GM12878 (cell line): ENCODE results near the gene WDR59. TPM values are rescaled to one million over a fixed set of nuclear protein-coding genes. Genes with fewer than 3 reads are reported as not detected.

Source experiments
- ATAC-seq: fragments of 200-7000 bp; cut with Tn5 transposase; 3 replicates; pipeline ENCODE4 v1.9.1; 2020; ENCODE audit warnings: mild to moderate bottlenecking, moderate library complexity
- BruUV-seq: library from RNA; stranded (reverse); fragments of 400-500 nt; replicated peaks from 2 replicates; lab custom pipeline; 2021; lab: Mats Ljungman, UMichigan
- CTCF ChIA-PET: fragments of 300-600 bp; sonication (Branson Sonifier 250); formaldehyde crosslinking; extraction: SDS; loops from one replicate; lab custom pipeline; 2021; ENCODE audit warnings: inconsistent platforms; lab: Yijun Ruan, JAX
- POLR2A ChIA-PET: fragments of 350-600 bp; formaldehyde crosslinking; extraction: SDS; loops from one replicate; lab custom pipeline; 2021; ENCODE audit warnings: inconsistent platforms; lab: Charles Lee
- RAD21 ChIA-PET: fragments of 300-600 bp; sonication (Branson Sonifier 250); formaldehyde crosslinking; loops from one replicate; lab custom pipeline; 2023; ENCODE audit warnings: antibody characterized with exemption; ENCODE audit not compliant: unreplicated experiment; lab: Charles Lee
- SMC1A ChIA-PET: fragments of 300-600 bp; sonication (Branson Sonifier 250); formaldehyde crosslinking; loops from one replicate; lab custom pipeline; 2023; ENCODE audit not compliant: unreplicated experiment, uncharacterized antibody; lab: Charles Lee
- DNase-seq: peaks from one replicate; pipeline ENCODE4 v3.0.0-alpha.2; 2011; ENCODE audit warnings: low read depth, low spot score
- FAIRE-seq: peaks from 3 replicates; lab custom pipeline; 2011; peaks lifted over from hg19 to GRCh38; lab: Jason Lieb, UNC
- H2AFZ ChIP-seq: 2 replicates; pipeline ENCODE4 v1.6.0; 2011; ENCODE audit warnings: low read depth, low read length, control low read depth; ENCODE audit not compliant: control insufficient read depth
- H3K27ac ChIP-seq: 2 replicates; pipeline ENCODE4 v1.5.1; 2011; ENCODE audit warnings: control low read depth; ENCODE audit not compliant: control insufficient read depth, insufficient read depth
- H3K27me3 ChIP-seq, 2 experiments: replicated peaks in 1 of 2; 2 replicates each; pipeline versions ENCODE4 v1.6.0 to v1.6.1; 2011; ENCODE audit warnings: low read length in 1 of 2; ENCODE audit not compliant: control insufficient read depth in 2 of 2, insufficient read depth in 2 of 2
- H3K36me3 ChIP-seq, 2 experiments: 2 replicates each; pipeline ENCODE4 v1.5.1; 2011; ENCODE audit warnings: low read length in 1 of 2; ENCODE audit not compliant: control insufficient read depth in 2 of 2, insufficient read depth in 2 of 2
- H3K4me1 ChIP-seq: 2 replicates; pipeline ENCODE4 v1.6.1; 2011; ENCODE audit warnings: mild to moderate bottlenecking, low read length, moderate library complexity, mixed read lengths; ENCODE audit not compliant: control insufficient read depth, insufficient read depth
- H3K4me2 ChIP-seq: 2 replicates; pipeline ENCODE4 v1.6.0; 2011; ENCODE audit warnings: control low read depth; ENCODE audit not compliant: control insufficient read depth, insufficient read depth
- H3K4me3 ChIP-seq: fragments of 200-600 bp; sonication (generic); 2 replicates; pipeline ENCODE4 v1.5.1; 2016
- H3K79me2 ChIP-seq: 2 replicates; pipeline ENCODE4 v1.6.0; 2011; ENCODE audit warnings: low read length; ENCODE audit not compliant: control insufficient read depth, insufficient read depth
- H3K9ac ChIP-seq: 2 replicates; pipeline ENCODE4 v1.8.0; 2011; ENCODE audit warnings: low read length, control low read depth, mixed read lengths; ENCODE audit not compliant: control insufficient read depth, insufficient read depth
- H3K9me3 ChIP-seq: replicated peaks from 3 replicates; pipeline ENCODE4 v1.5.1; 2011; ENCODE audit warnings: mild to moderate bottlenecking, low read length; ENCODE audit not compliant: control insufficient read depth, insufficient read depth
- H4K20me1 ChIP-seq: 2 replicates; pipeline ENCODE4 v1.6.0; 2011; ENCODE audit not compliant: control insufficient read depth, insufficient read depth
- CBX5 ChIP-seq: sonication (generic); IDR thresholded peaks from 2 replicates; pipeline ENCODE4 v1.6.1; 2016; ENCODE audit warnings: low read depth, moderate library complexity, mild to moderate bottlenecking, inconsistent platforms
- CHD4 ChIP-seq: fragments of 200-600 bp; sonication (generic); IDR thresholded peaks from 2 replicates; pipeline ENCODE4 v1.6.1; 2016; ENCODE audit warnings: mild to moderate bottlenecking
- CREB1 ChIP-seq: IDR thresholded peaks from 2 replicates; pipeline ENCODE4 v1.6.1; 2012; ENCODE audit warnings: low read depth, mild to moderate bottlenecking, inconsistent platforms
- ESRRA ChIP-seq: IDR thresholded peaks from 2 replicates; pipeline ENCODE4 v1.6.1; 2012; ENCODE audit warnings: mild to moderate bottlenecking, low read length, improper control_type of control experiment
- IKZF1 ChIP-seq: fragments of 450-650 bp; conservative IDR thresholded peaks from 2 replicates; pipeline ENCODE4 v1.6.1; 2017; ENCODE audit warnings: antibody characterized with exemption, mild to moderate bottlenecking
- KLF5 ChIP-seq: fragments of 450-650 bp; IDR thresholded peaks from 2 replicates; pipeline ENCODE4 v1.6.1; 2014; ENCODE audit warnings: mild to moderate bottlenecking; ENCODE audit not compliant: partially characterized antibody
- MTA2 ChIP-seq: fragments of 450-650 bp; IDR thresholded peaks from 2 replicates; pipeline ENCODE4 v1.6.1; 2016; ENCODE audit warnings: low read depth, mild to moderate bottlenecking, moderate library complexity
- MXI1 ChIP-seq: fragments of 150-350 bp; IDR thresholded peaks from 2 replicates; pipeline ENCODE4 v1.6.1; 2011; ENCODE audit warnings: low read depth, mild to moderate bottlenecking, inconsistent platforms, low read length, improper control_type of control experiment
- NFXL1 ChIP-seq: fragments of 450-650 bp; IDR thresholded peaks from 2 replicates; pipeline ENCODE4 v1.6.1; 2017; ENCODE audit warnings: antibody characterized with exemption, mild to moderate bottlenecking, borderline replicate concordance
- NR2C1 ChIP-seq: fragments of 450-650 bp; IDR thresholded peaks from 2 replicates; pipeline ENCODE4 v1.6.1; 2017; ENCODE audit warnings: antibody characterized with exemption, mild to moderate bottlenecking, moderate library complexity
- NRF1 ChIP-seq: conservative IDR thresholded peaks from 2 replicates; pipeline ENCODE4 v1.6.1; 2011; ENCODE audit warnings: mild to moderate bottlenecking, low read depth, low read length, improper control_type of control experiment
- PAX8 ChIP-seq: fragments of 450-650 bp; IDR thresholded peaks from 2 replicates; pipeline ENCODE4 v1.6.1; 2017; ENCODE audit warnings: mild to moderate bottlenecking, moderate library complexity
- POU2F2 ChIP-seq: IDR thresholded peaks from 3 replicates; pipeline ENCODE4 v1.6.1; 2011; ENCODE audit warnings: low read depth, mild to moderate bottlenecking, low read length, borderline replicate concordance
- SIN3A ChIP-seq: IDR thresholded peaks from 2 replicates; pipeline ENCODE4 v1.6.1; 2012; ENCODE audit warnings: low read depth, low read length, improper control_type of control experiment
- SIX5 ChIP-seq: IDR thresholded peaks from 2 replicates; pipeline ENCODE4 v1.6.1; 2011; ENCODE audit warnings: mild to moderate bottlenecking, low read depth, low read length, moderate library complexity; ENCODE audit not compliant: severe bottlenecking
- SREBF1 ChIP-seq: IDR thresholded peaks from 2 replicates; pipeline ENCODE4 v1.6.1; 2012; ENCODE audit warnings: mild to moderate bottlenecking, low read length
- STAT3 ChIP-seq: IDR thresholded peaks from 2 replicates; pipeline ENCODE4 v1.6.1; 2011; ENCODE audit warnings: low read depth, low read length, improper control_type of control experiment
- TBL1XR1 ChIP-seq: IDR thresholded peaks from 2 replicates; pipeline ENCODE4 v1.6.1; 2012; ENCODE audit warnings: low read depth, low read length, improper control_type of control experiment
- USF2 ChIP-seq: IDR thresholded peaks from 2 replicates; pipeline ENCODE4 v1.6.1; 2011; ENCODE audit warnings: low read depth, low read length, improper control_type of control experiment, borderline replicate concordance
- WRNIP1 ChIP-seq: IDR thresholded peaks from 2 replicates; pipeline ENCODE4 v1.6.1; 2011; ENCODE audit warnings: low read depth, low read length, improper control_type of control experiment, borderline replicate concordance
- YBX1 ChIP-seq: fragments of 450-650 bp; IDR thresholded peaks from 2 replicates; pipeline ENCODE4 v1.6.1; 2016; ENCODE audit warnings: antibody characterized with exemption
- WGBS: methylation state at CpG from one replicate; pipeline ENCODE4 v1.1.6; 2016; ENCODE audit warnings: low lambda C conversion rate; ENCODE audit not compliant: insufficient replicate concordance, insufficient coverage; ENCODE audit errors: missing lambda C conversion rate; 5-methylcytosine and 5-hydroxymethylcytosine counted together
- in situ Hi-C: fragments of 300-500 bp; cut with MboI; formaldehyde crosslinking; loops from 9 replicates; pipeline ENCODE4 v1.14.3; 2018; ENCODE audit warnings: mixed read lengths
- intact Hi-C: fragments of 100-400 bp; cut with micrococcal nuclease; formaldehyde crosslinking; loops from one replicate; pipeline ENCODE4 v1.14.2; 2022; ENCODE audit not compliant: unreplicated experiment
- polyA plus RNA-seq, 11 experiments: library from polyadenylated mRNA; depleted of rRNA in 4 of 11; unstranded in 6 of 11; stranded (reverse) in 5 of 11; fragments of >200 nt; fragmentation: Nextera tagmentation in 4 of 11; fragmentation: Illumina TruSeq in 1 of 11; extraction: Ambion mirVana in 4 of 11; extraction: Trizol in 1 of 11; gene quantifications; 1 replicate in 1 of 11; 2 replicates in 10 of 11; pipeline versions ENCODE4 v1.2.1 to v1.2.3, GENCODE V29; 2011 to 2016; ENCODE audit warnings: inconsistent platforms in 2 of 11, missing spikeins in 2 of 11, low read depth in 1 of 11
- total RNA-seq, 4 experiments: library from RNA; depleted of rRNA in 3 of 4; stranded (reverse); fragments of >200 nt in 3 of 4; fragmentation: Illumina TruSeq in 1 of 4; extraction: Trizol in 1 of 4; gene quantifications; 2 replicates each; pipeline versions ENCODE4 v1.2.1 to v1.2.3, GENCODE V29; 2013 to 2021
- TF ChIP-seq, protein P1 (sequence below): fragments of 450-650 bp; IDR thresholded peaks from 2 replicates; pipeline ENCODE4 v1.6.1; 2017; ENCODE audit warnings: borderline replicate concordance

Gene WDR59
- total and polyA plus RNA-seq, 10 of the 15 experiments (the other 5 are each of a cell fraction or from before 2014, with no cell fraction given): 9.7 to 78.4 (median 24.5) TPM

GRCh38 chr16:74950511-74950910 is 34.4 kb downstream of the WDR59 start (continued):
- TF ChIP-seq, protein P1, sequence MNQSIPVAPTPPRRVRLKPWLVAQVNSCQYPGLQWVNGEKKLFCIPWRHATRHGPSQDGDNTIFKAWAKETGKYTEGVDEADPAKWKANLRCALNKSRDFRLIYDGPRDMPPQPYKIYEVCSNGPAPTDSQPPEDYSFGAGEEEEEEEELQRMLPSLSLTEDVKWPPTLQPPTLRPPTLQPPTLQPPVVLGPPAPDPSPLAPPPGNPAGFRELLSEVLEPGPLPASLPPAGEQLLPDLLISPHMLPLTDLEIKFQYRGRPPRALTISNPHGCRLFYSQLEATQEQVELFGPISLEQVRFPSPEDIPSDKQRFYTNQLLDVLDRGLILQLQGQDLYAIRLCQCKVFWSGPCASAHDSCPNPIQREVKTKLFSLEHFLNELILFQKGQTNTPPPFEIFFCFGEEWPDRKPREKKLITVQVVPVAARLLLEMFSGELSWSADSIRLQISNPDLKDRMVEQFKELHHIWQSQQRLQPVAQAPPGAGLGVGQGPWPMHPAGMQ: no peak
- TF ChIP-seq PAX8: no peak

DNA sequence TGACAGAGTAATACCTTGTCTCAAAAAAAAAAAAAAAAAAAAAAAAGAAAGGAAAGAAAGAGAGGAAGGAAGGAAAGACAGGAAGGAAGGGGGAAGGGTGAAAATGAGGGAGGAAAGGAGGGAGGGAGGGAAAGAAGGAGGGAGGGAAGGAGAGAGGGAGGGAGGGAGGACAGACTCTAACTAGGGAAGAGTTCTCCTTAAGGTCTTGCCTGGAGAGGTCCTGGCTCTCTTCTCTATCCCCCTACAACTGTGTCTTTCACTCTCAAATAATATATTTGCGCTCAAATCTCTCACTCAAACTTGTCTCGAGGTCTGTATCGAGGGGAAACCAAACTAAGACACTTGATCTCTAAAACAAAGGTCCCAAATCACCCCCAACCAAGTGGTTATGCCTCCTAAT is 35.6 kb downstream of the WDR59 start:
- Histone ChIP-seq H4K20me1 (no peaks in the 10 kb centered on the region), H3K4me3 (no peak overlapping the region), H3K4me2 (no peak overlapping the region), H3K79me2 (no peaks in the 10 kb centered on the region), H3K27ac (no peak overlapping the region), H3K9me3 (no peaks in the 10 kb centered on the region), H3K9ac (no peak overlapping the region), H3K4me1 (no peaks in the 10 kb centered on the region), H3K27me3 (no peaks in the 10 kb centered on the region), H3K36me3 (peaks cover 0 to 16% of the 10 kb centered on the region in 2 experiments; a peak in 3 of 4 replicates), H2AFZ (no peak overlapping the region)
- no peak for FAIRE-seq
- no TSS peak for BruUV-seq
- in situ Hi-C loops: no loop called here
- DNase-seq: no peak
- CTCF ChIA-PET: no interaction called here
- TF ChIP-seq STAT3 (no peak), TBL1XR1 (no peak), NR2C1 (no peak), SREBF1 (no peak), POU2F2 (no peak), ESRRA (no peak), CREB1 (no peak), MXI1 (no peak), KLF5 (no peak), CBX5 (no peak), IKZF1 (no peak), USF2 (no peak), SIN3A (no peak), WRNIP1 (no peak), NFXL1 (no peak), CHD4 (no peak), NRF1 (no peak), YBX1 (no peak), MTA2 (no peak), SIX5 (no peak)
- SMC1A ChIA-PET: no interaction called here
- 88% methylated on average over 3 of the region's 3 CpGs for WGBS
- no peak for ATAC-seq
- RAD21 ChIA-PET: no interaction called here
- POLR2A ChIA-PET: interaction anchor here (0.9 to 1.1 kb wide), 2 partner anchors 28 to 64 kb away, joined by 3 to 4 read pairs; no protein-coding TSS in a partner anchor
- intact Hi-C loops: no loop called here
